BLaER1 (cell line): ENCODE data around the gene KMT2D.

Source experiments
- H3K27ac ChIP-seq: shearing (Covaris generic); formaldehyde crosslinking; 2 replicates; pipeline ENCODE4 v1.8.1; 2022
- H3K27me3 ChIP-seq: shearing (Covaris generic); formaldehyde crosslinking; 2 replicates; pipeline ENCODE4 v1.8.1; 2022
- H3K36me3 ChIP-seq: shearing (Covaris generic); formaldehyde crosslinking; 2 replicates; pipeline ENCODE4 v1.8.1; 2022
- H3K4me1 ChIP-seq: shearing (Covaris generic); formaldehyde crosslinking; 2 replicates; pipeline ENCODE4 v1.8.1; 2022
- H3K4me2 ChIP-seq: shearing (Covaris generic); formaldehyde crosslinking; 2 replicates; pipeline ENCODE4 v1.8.1; 2022
- H3K4me3 ChIP-seq: shearing (Covaris generic); formaldehyde crosslinking; 2 replicates; pipeline ENCODE4 v1.8.1; 2022
- H3K9ac ChIP-seq: shearing (Covaris generic); formaldehyde crosslinking; 2 replicates; pipeline ENCODE4 v1.8.1; 2022
- H3K9me3 ChIP-seq: shearing (Covaris generic); formaldehyde crosslinking; 2 replicates; pipeline ENCODE4 v1.8.1; 2022
- H4K20me1 ChIP-seq: shearing (Covaris generic); formaldehyde crosslinking; 2 replicates; pipeline ENCODE4 v1.8.1; 2022
- Cebpa-rat ChIP-seq: shearing (Covaris generic); IDR thresholded peaks from 2 replicates; pipeline ENCODE4 v1.8.1; 2022

KMT2D gene

GRCh38 chr12:49022558-49023178 lies 37.9 kb downstream of the KMT2D start:
- Histone ChIP-seq H3K4me3 (no peak overlapping the region), H3K9ac (0 out of 2 replicates have a peak overlapping the region, but pooled peaks have one; percentile 5), H3K27me3 (no peaks in the 10 kb centered on the region), H3K4me2 (no peak overlapping the region), H3K36me3 (peaks cover 66% of the 10 kb centered on the region), H3K9me3 (no peaks in the 10 kb centered on the region), H3K4me1 (peaks cover 21% of the 10 kb centered on the region), H3K27ac (no peak overlapping the region), H4K20me1 (peaks cover 41% of the 10 kb centered on the region)
- TF ChIP-seq Cebpa-rat: no peak

GRCh38 chr12:49021292-49021915 lies 39.2 kb downstream of the KMT2D start:
- Histone ChIP-seq H3K27ac (no peak overlapping the region), H3K4me1 (peaks cover 27% of the 10 kb centered on the region), H4K20me1 (peaks cover 34% of the 10 kb centered on the region), H3K36me3 (peaks cover 54% of the 10 kb centered on the region), H3K9ac (no peak overlapping the region), H3K27me3 (no peaks in the 10 kb centered on the region), H3K9me3 (no peaks in the 10 kb centered on the region), H3K4me3 (no peak overlapping the region), H3K4me2 (no peak overlapping the region)
- no peak for TF ChIP-seq Cebpa-rat

- Histone ChIP-seq H3K4me2 (peak overlapping the region; percentile 93), H3K36me3 (peaks cover 44% of the 10 kb centered on the region), H3K4me1 (peaks cover 27% of the 10 kb centered on the region), H4K20me1 (peaks cover 24% of the 10 kb centered on the region), H3K27me3 (no peaks in the 10 kb centered on the region), H3K27ac (peak overlapping the region; percentile 51; the same call in 1 of the 2 replicates), H3K9ac (no peak overlapping the region), H3K4me3 (no peak overlapping the region), H3K9me3 (no peaks in the 10 kb centered on the region)
- TF ChIP-seq Cebpa-rat: no peak
These were observed 40.2 kb downstream of the KMT2D start for GRCh38 chr12:49020441-49020840.

- Histone ChIP-seq H3K4me1 (peaks cover 27% of the 10 kb centered on the region), H3K36me3 (peaks cover 36% of the 10 kb centered on the region), H3K4me2 (peak overlapping the region; percentile 93), H3K27ac (peak overlapping the region; percentile 94), H4K20me1 (peaks cover 17% of the 10 kb centered on the region), H3K27me3 (no peaks in the 10 kb centered on the region), H3K9ac (peak overlapping the region; percentile 93), H3K4me3 (peak overlapping the region; percentile 78), H3K9me3 (no peaks in the 10 kb centered on the region)
- TF ChIP-seq Cebpa-rat: no peak
These were observed 40.9 kb downstream of the KMT2D start for GRCh38 chr12:49019443-49020324.

DNA sequence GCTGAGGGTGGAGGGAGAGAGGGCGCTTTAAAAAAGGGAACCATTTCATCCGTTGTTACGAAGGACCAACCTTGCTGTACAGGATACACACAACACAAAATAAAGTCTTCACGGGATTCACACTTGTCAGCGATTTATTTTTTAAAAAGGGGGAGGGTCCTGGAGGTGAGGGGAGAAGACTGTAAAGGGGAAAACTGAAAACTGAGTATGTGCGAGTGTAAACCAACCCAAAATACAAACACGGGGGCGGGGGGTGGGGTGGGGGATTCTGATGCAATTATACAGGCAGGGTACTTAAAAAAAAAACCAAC lies 41.5 kb downstream of the KMT2D start:
- Histone ChIP-seq H3K27ac (peak overlapping the region; percentile 94), H3K4me3 (peak overlapping the region; percentile 78), H3K4me2 (peak overlapping the region; percentile 93), H3K36me3 (peaks cover 30% of the 10 kb centered on the region), H3K27me3 (no peaks in the 10 kb centered on the region), H3K4me1 (peaks cover 27% of the 10 kb centered on the region), H3K9me3 (no peaks in the 10 kb centered on the region), H4K20me1 (peaks cover 11% of the 10 kb centered on the region), H3K9ac (peak overlapping the region; percentile 93)
- TF ChIP-seq Cebpa-rat: no peak

- TF ChIP-seq Cebpa-rat: no peak
- peak within 1 kb of the TSS; percentile 93 for H3K9ac ChIP-seq
These were observed 42.1 kb downstream of the KMT2D start, which contains the start of gene PRKAG1 for GRCh38 chr12:49018261-49019119. Gene PRKAG1 (minus strand): TSS chr12:49018776. CDS start chr12:49018740, 36 bp downstream.

GRCh38 chr12:49017891-49018260 lies 42.7 kb downstream of the KMT2D start:
- Histone ChIP-seq H3K36me3 (peaks cover 23% of the 10 kb centered on the region), H4K20me1 (no peaks in the 10 kb centered on the region), H3K4me3 (peak overlapping the region; percentile 78), H3K27me3 (no peaks in the 10 kb centered on the region), H3K4me1 (peaks cover 27% of the 10 kb centered on the region), H3K9me3 (no peaks in the 10 kb centered on the region), H3K9ac (peak overlapping the region; percentile 93), H3K4me2 (peak overlapping the region; percentile 93), H3K27ac (peak overlapping the region; percentile 94)
- no peak for TF ChIP-seq Cebpa-rat

More at GRCh38 chr12:49018261-49019119, 42.1 kb downstream of the KMT2D start, which contains the start of gene PRKAG1:
- peak within 1 kb of the TSS; percentile 78 for H3K4me3 ChIP-seq
- peaks cover 5% of the 10 kb centered on the region for H4K20me1 ChIP-seq
- peaks cover 27% of the 10 kb centered on the region for H3K4me1 ChIP-seq
- H3K4me2 ChIP-seq: peak within 1 kb of the TSS; percentile 93
- H3K27ac ChIP-seq: peak within 1 kb of the TSS; percentile 94
- H3K27me3 ChIP-seq: no peaks in the 10 kb centered on the region
- no peaks in the 10 kb centered on the region for H3K9me3 ChIP-seq
- H3K36me3 ChIP-seq: peaks cover 24% of the 10 kb centered on the region

DNA sequence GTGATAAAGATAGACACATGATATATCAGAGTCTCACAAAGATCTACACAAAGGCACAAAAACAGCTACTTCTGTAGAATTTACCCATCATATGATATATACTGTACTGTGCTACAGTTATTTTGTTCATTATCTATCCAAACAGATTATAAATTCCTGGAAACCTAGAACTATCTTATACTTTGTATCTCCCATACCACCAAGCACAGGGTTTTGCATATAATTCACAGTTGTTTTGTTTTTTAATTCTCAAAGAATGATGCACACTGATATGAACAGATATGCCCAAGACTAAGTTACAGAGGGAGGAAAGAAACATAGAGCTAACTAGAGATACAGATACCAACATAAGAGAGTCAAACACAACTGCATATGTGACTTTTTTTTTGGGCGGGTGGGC lies 45.4 kb downstream of the KMT2D start:
- Histone ChIP-seq H3K27me3 (no peaks in the 10 kb centered on the region), H4K20me1 (no peaks in the 10 kb centered on the region), H3K27ac (no peak overlapping the region), H3K4me1 (peaks cover 19% of the 10 kb centered on the region), H3K4me3 (no peak overlapping the region), H3K9me3 (no peaks in the 10 kb centered on the region), H3K36me3 (peaks cover 32% of the 10 kb centered on the region), H3K4me2 (no peak overlapping the region), H3K9ac (no peak overlapping the region)
- TF ChIP-seq Cebpa-rat: no peak

DNA sequence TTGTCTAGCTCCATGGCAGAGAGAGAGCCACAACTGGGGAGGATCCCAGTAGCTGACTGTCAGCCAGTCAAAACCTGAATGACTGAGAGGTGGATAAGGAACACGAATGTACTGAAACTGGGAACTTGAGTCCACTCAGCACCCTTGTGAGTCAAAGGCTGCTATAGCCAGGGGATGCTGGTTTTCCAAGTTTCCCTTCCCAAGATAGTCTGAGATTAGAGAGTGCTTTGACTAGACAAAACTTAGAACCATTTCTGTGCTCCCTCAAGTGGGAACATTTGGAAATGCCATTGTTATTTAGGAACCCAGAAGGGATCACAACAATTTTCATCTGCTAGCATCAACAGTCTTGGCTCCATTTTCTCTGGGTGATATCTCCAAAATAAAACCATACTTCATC lies 46.0 kb downstream of the KMT2D start:
- no peak overlapping the region for H3K9ac ChIP-seq
- no peak for TF ChIP-seq Cebpa-rat
- no peak overlapping the region for H3K4me3 ChIP-seq
- H3K9me3 ChIP-seq: no peaks in the 10 kb centered on the region
- no peaks in the 10 kb centered on the region for H3K27me3 ChIP-seq
- H3K27ac ChIP-seq: no peak overlapping the region
- H4K20me1 ChIP-seq: no peaks in the 10 kb centered on the region
- no peak overlapping the region for H3K4me2 ChIP-seq
- H3K4me1 ChIP-seq: peaks cover 14% of the 10 kb centered on the region
- H3K36me3 ChIP-seq: peaks cover 38% of the 10 kb centered on the region
